ENCODE results near the gene PTPRA. TPM values are rescaled to one million over a fixed set of nuclear protein-coding genes. Genes with fewer than 3 reads are reported as not detected.
A peak's percentile ranks its signal among the peaks of the same experiment; 100 is the strongest.

The PTPRA gene
- total RNA-seq, 2 experiments from 2014 or later: 65.4 to 69.5 TPM

- intact Hi-C loops (cut with DNase I, micrococcal nuclease): loop anchor here in 1 of 2 experiments (5.0 to 10.0 kb wide), 4 partner anchors 159 to 361 kb away; partner anchors contain the start of genes DDRGK1, DNAAF9, ITPA and PTPRA
- POLR2A ChIA-PET: interaction anchor here (0.7 to 1.7 kb wide), 4 partner anchors 31 to 177 kb away, joined by 3 to 8 read pairs (median 6); no protein-coding TSS in a partner anchor
- Mint-ChIP-seq H3K27me3 (no peaks in the 10 kb centered on the region), H3K4me1 (ENCODE audit: low read depth) (peaks cover 21% of the 10 kb centered on the region), H3K9me3 (no peaks in the 10 kb centered on the region), H3K36me3 (ENCODE audit: low read depth) (peaks cover 48% of the 10 kb centered on the region), H3K4me3 (peak within 1 kb of the TSS; percentile 95), H3K27ac (peak within 1 kb of the TSS; percentile 83)
- no peaks in the 10 kb centered on the region for H3K27me3 ChIP-seq (ENCODE audit: control insufficient read depth in 1 of 2, insufficient read depth in 2 of 2, low read length in 2 of 2)
- CTCF ChIA-PET: interaction anchor here (1.0 kb wide), 1 partner anchor 8 kb away, joined by 3 read pairs; no protein-coding TSS in a partner anchor
- peak; percentile 57 to 87 (median 76) for DNase-seq
- TF ChIP-seq CTCF (IDR thresholded peaks at IDR 0.05): no peak
- H3K36me3 ChIP-seq (ENCODE audit: insufficient read depth, low read length): peaks cover 24% of the 10 kb centered on the region
- H3K9me3 ChIP-seq (ENCODE audit: control insufficient read depth in 1 of 2, insufficient read depth in 1 of 2, low read length in 2 of 2): no peaks in the 10 kb centered on the region
- H3K4me1 ChIP-seq (ENCODE audit: insufficient read depth, low read length): peaks cover 27% of the 10 kb centered on the region
- peak; percentile 86 for ATAC-seq (ENCODE audit: poor library complexity)
- peak within 1 kb of the TSS; percentile 48 to 49 for H3K27ac ChIP-seq (ENCODE audit: low read depth in 1 of 2, low read length in 2 of 2)
- H3K4me3 ChIP-seq (ENCODE audit: low read length): peak within 1 kb of the TSS; percentile 76
Measured at GRCh38 chr20:3045816-3046676, 172.8 kb downstream of the PTPRA start, which contains the start of gene MRPS26. MRPS26 (plus strand) TSS chr20:3046052; CDS start chr20:3046069, 17 bp downstream.

- Histone ChIP-seq H3K36me3 (ENCODE audit: insufficient read depth, low read length) (peaks cover 24% of the 10 kb centered on the region), H3K4me1 (ENCODE audit: insufficient read depth, low read length) (peaks cover 27% of the 10 kb centered on the region), H3K27ac (ENCODE audit: low read depth in 1 of 2, low read length in 2 of 2) (no peak overlapping the region), H3K9me3 (ENCODE audit: control insufficient read depth in 1 of 2, insufficient read depth in 1 of 2, low read length in 2 of 2) (no peaks in the 10 kb centered on the region), H3K27me3 (ENCODE audit: control insufficient read depth in 1 of 2, insufficient read depth in 2 of 2, low read length in 2 of 2) (no peaks in the 10 kb centered on the region), H3K4me3 (ENCODE audit: low read length) (peak overlapping the region; percentile 76)
- ChIA-PET CTCF (no interaction called here), POLR2A (interaction anchor here (0.7 to 1.7 kb wide), 2 partner anchors 31 to 46 kb away, joined by 3 to 7 read pairs; no protein-coding TSS in a partner anchor)
- intact Hi-C loops (cut with DNase I, micrococcal nuclease): loop anchor here in 1 of 2 experiments (5.0 to 10.0 kb wide), 4 partner anchors 158 to 360 kb away; partner anchors contain the start of genes DDRGK1, DNAAF9, ITPA and PTPRA
- peak overlapping the region; percentile 77 for H3K4me3 Mint-ChIP-seq
- no peaks in the 10 kb centered on the region for H3K9me3 Mint-ChIP-seq
- H3K27me3 Mint-ChIP-seq: no peaks in the 10 kb centered on the region
- no peak for DNase-seq
- no peak for TF ChIP-seq CTCF (IDR thresholded peaks at IDR 0.05)
- peaks cover 42% of the 10 kb centered on the region for H3K36me3 Mint-ChIP-seq (ENCODE audit: low read depth)
- no peak for ATAC-seq (ENCODE audit: poor library complexity)
- H3K27ac Mint-ChIP-seq: peak overlapping the region; percentile 49
- H3K4me1 Mint-ChIP-seq (ENCODE audit: low read depth): peaks cover 21% of the 10 kb centered on the region
Measured at GRCh38 chr20:3046677-3047462, 173.6 kb downstream of the PTPRA start.

Measured in CD4-positive, alpha-beta T cell (primary cell).